MM.1S (cell line): ENCODE measurements around the gene CHGA.

Source experiments
- EZH2 ChIP-seq: fragments of 300-600 bp; sonication (generic); optimal IDR thresholded peaks from 2 replicates; pipeline ENCODE3; 2017; ENCODE audit warnings: low read depth, mild to moderate bottlenecking, antibody characterized with exemption, low read length, mixed read lengths
- TF ChIP-seq, protein P1 (sequence below): fragments of 300-600 bp; sonication (generic); IDR thresholded peaks from 2 replicates; pipeline ENCODE4 v1.5.1; 2016; ENCODE audit warnings: antibody characterized with exemption, low read length, mixed read lengths

DNA sequence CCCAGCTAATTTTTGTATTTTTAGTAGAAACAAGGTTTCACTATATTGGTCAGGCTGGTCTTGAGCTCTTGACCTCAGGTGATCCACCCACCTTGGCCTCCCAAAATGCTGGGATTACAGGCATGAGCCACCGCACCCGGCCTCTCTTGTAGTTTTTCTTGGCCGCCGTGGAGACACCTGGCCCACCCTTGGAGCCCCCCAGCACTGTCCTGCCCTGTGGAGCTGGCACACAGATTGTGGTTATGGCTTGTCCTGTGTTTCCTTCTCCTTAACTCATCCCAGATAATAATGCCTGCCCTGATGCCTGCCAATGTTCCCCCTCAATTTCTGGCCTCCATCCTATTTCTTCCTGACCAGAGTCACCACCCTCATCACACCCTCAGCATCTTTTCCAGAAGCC lies 57.9 kb downstream of the CHGA start:
- TF ChIP-seq, protein P1, sequence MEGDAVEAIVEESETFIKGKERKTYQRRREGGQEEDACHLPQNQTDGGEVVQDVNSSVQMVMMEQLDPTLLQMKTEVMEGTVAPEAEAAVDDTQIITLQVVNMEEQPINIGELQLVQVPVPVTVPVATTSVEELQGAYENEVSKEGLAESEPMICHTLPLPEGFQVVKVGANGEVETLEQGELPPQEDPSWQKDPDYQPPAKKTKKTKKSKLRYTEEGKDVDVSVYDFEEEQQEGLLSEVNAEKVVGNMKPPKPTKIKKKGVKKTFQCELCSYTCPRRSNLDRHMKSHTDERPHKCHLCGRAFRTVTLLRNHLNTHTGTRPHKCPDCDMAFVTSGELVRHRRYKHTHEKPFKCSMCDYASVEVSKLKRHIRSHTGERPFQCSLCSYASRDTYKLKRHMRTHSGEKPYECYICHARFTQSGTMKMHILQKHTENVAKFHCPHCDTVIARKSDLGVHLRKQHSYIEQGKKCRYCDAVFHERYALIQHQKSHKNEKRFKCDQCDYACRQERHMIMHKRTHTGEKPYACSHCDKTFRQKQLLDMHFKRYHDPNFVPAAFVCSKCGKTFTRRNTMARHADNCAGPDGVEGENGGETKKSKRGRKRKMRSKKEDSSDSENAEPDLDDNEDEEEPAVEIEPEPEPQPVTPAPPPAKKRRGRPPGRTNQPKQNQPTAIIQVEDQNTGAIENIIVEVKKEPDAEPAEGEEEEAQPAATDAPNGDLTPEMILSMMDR, result no peak
- TF ChIP-seq EZH2, result no peak
